Measurements from ENCODE around the gene TAAR1. TPM values are rescaled to one million over a fixed set of nuclear protein-coding genes. Genes with fewer than 3 reads are reported as not detected.

The TAAR1 gene
- total and polyA plus RNA-seq, 2 experiments from 2014 or later: not detected

- no peak for TF ChIP-seq CTCF (IDR thresholded peaks at IDR 0.05; ENCODE audit: low read depth, low read length)
- no peak overlapping the region for H3K27ac ChIP-seq
- no peaks in the 10 kb centered on the region for H3K4me1 ChIP-seq (ENCODE audit: low read depth)
- no peaks in the 10 kb centered on the region for H3K9me3 ChIP-seq (ENCODE audit: low read depth)
- H3K36me3 ChIP-seq: no peaks in the 10 kb centered on the region
- no peaks in the 10 kb centered on the region for H3K27me3 ChIP-seq
- no peak overlapping the region for H3K4me3 ChIP-seq
- no peak for DNase-seq (ENCODE audit: low read depth in 1 of 2, low spot score in 1 of 2)
Observed at GRCh38 chr6:132695773-132696172, 36.8 kb upstream of the TAAR1 start.

GRCh38 chr6:132693478-132693877 lies 34.5 kb upstream of the TAAR1 start:
- Histone ChIP-seq H3K36me3 (no peaks in the 10 kb centered on the region), H3K9me3 (ENCODE audit: low read depth) (no peaks in the 10 kb centered on the region), H3K4me3 (no peak overlapping the region), H3K27me3 (no peaks in the 10 kb centered on the region), H3K27ac (no peak overlapping the region), H3K4me1 (ENCODE audit: low read depth) (no peaks in the 10 kb centered on the region)
- TF ChIP-seq CTCF (IDR thresholded peaks at IDR 0.05; ENCODE audit: low read depth, low read length): no peak
- DNase-seq (ENCODE audit: low read depth in 1 of 2, low spot score in 1 of 2): peak in 1 of 2 donors; percentile 88

- Histone ChIP-seq H3K4me3 (no peak overlapping the region), H3K27me3 (no peaks in the 10 kb centered on the region), H3K4me1 (ENCODE audit: low read depth) (no peaks in the 10 kb centered on the region), H3K9me3 (ENCODE audit: low read depth) (no peaks in the 10 kb centered on the region), H3K27ac (no peak overlapping the region), H3K36me3 (no peaks in the 10 kb centered on the region)
- DNase-seq (ENCODE audit: low read depth in 1 of 2, low spot score in 1 of 2): no peak
- TF ChIP-seq CTCF (IDR thresholded peaks at IDR 0.05; ENCODE audit: low read depth, low read length): no peak
Observed at GRCh38 chr6:132690678-132691077, 31.7 kb upstream of the TAAR1 start.

GRCh38 chr6:132687306-132687705 lies 28.3 kb upstream of the TAAR1 start:
- H3K27ac ChIP-seq: no peak overlapping the region
- H3K4me3 ChIP-seq: no peak overlapping the region
- no peaks in the 10 kb centered on the region for H3K36me3 ChIP-seq
- no peak for TF ChIP-seq CTCF (IDR thresholded peaks at IDR 0.05; ENCODE audit: low read depth, low read length)
- no peaks in the 10 kb centered on the region for H3K4me1 ChIP-seq (ENCODE audit: low read depth)
- no peaks in the 10 kb centered on the region for H3K27me3 ChIP-seq
- H3K9me3 ChIP-seq (ENCODE audit: low read depth): no peaks in the 10 kb centered on the region
- DNase-seq (ENCODE audit: low read depth in 1 of 2, low spot score in 1 of 2): peak in 1 of 2 donors; percentile 85

- Histone ChIP-seq H3K4me1 (ENCODE audit: low read depth) (no peaks in the 10 kb centered on the region), H3K9me3 (ENCODE audit: low read depth) (no peaks in the 10 kb centered on the region), H3K4me3 (no peak overlapping the region), H3K27me3 (no peaks in the 10 kb centered on the region), H3K27ac (no peak overlapping the region), H3K36me3 (no peaks in the 10 kb centered on the region)
- TF ChIP-seq CTCF (IDR thresholded peaks at IDR 0.05; ENCODE audit: low read depth, low read length): no peak
- DNase-seq (ENCODE audit: low read depth in 1 of 2, low spot score in 1 of 2): no peak
Observed at GRCh38 chr6:132686531-132686930, 27.5 kb upstream of the TAAR1 start.

GRCh38 chr6:132685009-132685408 lies 26.0 kb upstream of the TAAR1 start:
- H3K4me1 ChIP-seq (ENCODE audit: low read depth): no peaks in the 10 kb centered on the region
- TF ChIP-seq CTCF (IDR thresholded peaks at IDR 0.05; ENCODE audit: low read depth, low read length): no peak
- no peak for DNase-seq (ENCODE audit: low read depth in 1 of 2, low spot score in 1 of 2)
- H3K27me3 ChIP-seq: no peaks in the 10 kb centered on the region
- no peak overlapping the region for H3K4me3 ChIP-seq
- no peaks in the 10 kb centered on the region for H3K36me3 ChIP-seq
- H3K9me3 ChIP-seq (ENCODE audit: low read depth): no peaks in the 10 kb centered on the region
- H3K27ac ChIP-seq: no peak overlapping the region
